HG02973 (cell line): ENCODE results near the gene BASP1.
A peak's percentile ranks its signal among the peaks of the same experiment; 100 is the strongest.

Experiments used
- ATAC-seq: cut with Tn5 transposase; IDR thresholded peaks from one replicate; pipeline ENCODE4 v1.9.1; 2021; ENCODE audit warnings: moderate library complexity; ENCODE audit not compliant: unreplicated experiment

The BASP1 gene

GRCh38 chr5:17221843-17222636 lies 4.6 kb downstream of the BASP1 start:
- ATAC-seq = no peak

- no peak for ATAC-seq
These were observed 5.2 kb downstream of the BASP1 start for GRCh38 chr5:17222664-17223063.

GRCh38 chr5:17223367-17224185 lies 6.1 kb downstream of the BASP1 start:
- ATAC-seq = no peak

- ATAC-seq = peak; percentile 55
These were observed 7.6 kb downstream of the BASP1 start for GRCh38 chr5:17224858-17225511.

GRCh38 chr5:17225520-17225919 lies 8.1 kb downstream of the BASP1 start:
- no peak for ATAC-seq

GRCh38 chr5:17227868-17228267 lies 10.4 kb downstream of the BASP1 start:
- ATAC-seq = no peak

- peak; percentile 55 for ATAC-seq
These were observed 11.4 kb downstream of the BASP1 start for GRCh38 chr5:17228821-17229291.

- peak; percentile 23 for ATAC-seq
These were observed 11.9 kb downstream of the BASP1 start for GRCh38 chr5:17229313-17229712.

GRCh38 chr5:17230191-17230590 lies 12.8 kb downstream of the BASP1 start:
- ATAC-seq = no peak

GRCh38 chr5:17230808-17231525 lies 13.5 kb downstream of the BASP1 start:
- ATAC-seq = no peak

- ATAC-seq = no peak
These were observed 15.0 kb downstream of the BASP1 start for GRCh38 chr5:17232405-17232804.

GRCh38 chr5:17233488-17233887 lies 16.1 kb downstream of the BASP1 start:
- ATAC-seq = no peak

- no peak for ATAC-seq
These were observed 16.9 kb downstream of the BASP1 start for GRCh38 chr5:17234374-17234773.

- no peak for ATAC-seq
These were observed 18.4 kb downstream of the BASP1 start for GRCh38 chr5:17235731-17236330.

- ATAC-seq = no peak
These were observed 21.1 kb downstream of the BASP1 start for GRCh38 chr5:17238521-17239041.

- ATAC-seq = no peak
These were observed 22.5 kb downstream of the BASP1 start for GRCh38 chr5:17239953-17240352.

- no peak for ATAC-seq
These were observed 23.1 kb downstream of the BASP1 start for GRCh38 chr5:17240487-17240886.

- ATAC-seq = no peak
These were observed 24.2 kb downstream of the BASP1 start for GRCh38 chr5:17241635-17242034.

- ATAC-seq = no peak
These were observed 26.0 kb downstream of the BASP1 start for GRCh38 chr5:17243287-17244063.
